GM19468 (cell line): ENCODE data around the gene ABCA4.

ENCODE experiments used
- ATAC-seq: cut with Tn5 transposase; IDR thresholded peaks from one replicate; pipeline ENCODE4 v1.9.1; 2021; ENCODE audit warnings: mild to moderate bottlenecking, moderate library complexity, moderate number of reproducible peaks; ENCODE audit not compliant: unreplicated experiment; ENCODE audit errors: extremely low read depth

Gene ABCA4

DNA sequence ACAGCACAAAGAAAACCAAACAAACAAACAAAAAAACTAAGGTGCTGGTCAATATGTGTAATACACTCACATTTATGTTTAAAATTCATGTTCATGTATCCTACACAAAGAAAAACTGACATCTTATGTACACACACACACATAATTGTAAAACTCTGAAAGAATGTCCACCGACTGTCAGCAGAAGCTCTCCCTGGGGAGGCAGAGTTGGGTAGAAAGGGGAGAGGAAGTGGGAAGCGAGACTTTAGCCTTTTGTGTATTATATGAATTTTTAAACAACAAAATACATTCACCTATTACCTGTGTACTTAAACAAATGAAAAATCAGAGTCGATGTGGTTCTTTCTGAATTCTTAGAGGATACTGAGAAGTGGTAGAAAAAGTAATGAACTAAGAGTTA lies 88.3 kb downstream of the ABCA4 start:
- no peak for ATAC-seq

DNA sequence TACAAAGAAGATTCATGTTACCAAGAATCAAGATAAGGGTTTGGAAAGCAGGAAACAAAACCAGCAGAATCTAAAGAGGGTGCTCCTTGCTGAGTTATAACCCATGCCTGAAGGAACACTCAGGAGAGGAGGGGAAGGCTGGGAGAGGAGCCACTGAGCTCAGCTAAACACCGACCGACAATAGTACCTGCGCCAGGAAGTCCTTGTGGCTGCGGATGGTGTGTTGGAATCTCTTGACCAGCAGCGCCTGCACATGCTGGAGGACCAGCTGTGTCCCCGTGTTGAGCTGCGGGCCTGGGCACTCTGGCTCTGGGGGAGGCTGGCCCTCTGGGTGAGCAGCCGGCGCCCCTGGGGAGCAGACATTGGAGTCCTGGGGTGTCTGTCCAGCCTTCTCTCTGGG lies 89.4 kb downstream of the ABCA4 start:
- ATAC-seq, result no peak

DNA sequence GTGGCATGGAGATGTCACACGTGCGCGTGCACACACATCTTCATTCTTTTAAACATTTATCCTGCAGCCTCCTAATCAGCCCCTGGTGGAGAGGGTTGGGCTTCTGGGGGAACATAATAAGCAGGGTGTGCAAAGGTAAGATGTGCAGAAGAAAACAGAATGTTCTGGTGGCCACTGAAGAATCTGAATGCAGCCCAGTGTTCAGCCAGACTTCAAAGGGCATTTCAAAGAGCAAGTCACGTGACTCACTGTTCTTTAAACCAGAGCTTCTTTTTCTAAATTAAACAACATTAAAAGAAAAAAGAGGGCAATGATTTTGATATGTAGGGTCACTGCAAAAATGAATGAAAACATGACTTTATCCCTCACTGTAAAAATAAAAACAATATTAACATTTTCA lies 89.8 kb downstream of the ABCA4 start:
- ATAC-seq, result no peak

DNA sequence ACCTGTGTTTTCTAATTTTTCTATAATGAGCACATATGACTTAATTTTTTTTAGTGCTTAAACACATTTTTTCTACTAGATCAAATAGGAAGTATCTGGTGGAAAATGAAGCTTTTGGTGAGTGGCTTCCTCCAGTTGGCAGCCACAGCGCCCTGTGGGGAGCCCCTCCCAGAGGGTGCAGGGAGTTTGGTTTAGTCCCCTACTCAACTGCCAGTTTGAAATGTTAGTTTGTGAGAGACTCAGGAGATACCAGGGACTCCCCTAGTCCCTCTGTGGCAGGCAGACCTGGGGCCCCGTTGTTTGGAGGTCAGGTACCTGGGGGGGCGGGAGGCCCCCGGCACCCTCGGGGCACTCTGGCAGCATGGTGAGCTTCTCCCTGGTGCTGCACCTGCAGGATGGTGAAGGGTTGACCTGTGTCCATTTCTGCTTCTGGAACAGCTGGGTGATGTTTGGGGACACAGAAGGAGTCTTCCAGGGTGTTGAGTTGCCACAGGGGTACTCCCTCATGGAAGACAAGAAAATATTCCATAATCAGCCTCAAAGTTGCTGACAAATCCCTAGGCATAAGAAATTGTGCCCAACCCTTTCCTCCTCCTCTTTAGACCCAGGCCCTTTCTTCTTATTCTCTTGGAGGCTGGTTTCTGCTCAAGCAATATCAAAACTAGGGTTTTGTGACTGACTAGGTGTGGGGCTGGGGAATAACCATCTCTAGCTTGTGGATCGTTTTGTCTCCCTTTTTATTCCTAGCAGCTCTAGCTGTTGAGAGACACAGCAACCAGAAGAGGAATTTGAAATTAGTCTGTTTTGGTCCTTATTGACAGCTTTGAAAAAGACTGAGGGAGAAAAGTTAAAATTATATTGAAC lies 91.6 kb downstream of the ABCA4 start:
- no peak for ATAC-seq

DNA sequence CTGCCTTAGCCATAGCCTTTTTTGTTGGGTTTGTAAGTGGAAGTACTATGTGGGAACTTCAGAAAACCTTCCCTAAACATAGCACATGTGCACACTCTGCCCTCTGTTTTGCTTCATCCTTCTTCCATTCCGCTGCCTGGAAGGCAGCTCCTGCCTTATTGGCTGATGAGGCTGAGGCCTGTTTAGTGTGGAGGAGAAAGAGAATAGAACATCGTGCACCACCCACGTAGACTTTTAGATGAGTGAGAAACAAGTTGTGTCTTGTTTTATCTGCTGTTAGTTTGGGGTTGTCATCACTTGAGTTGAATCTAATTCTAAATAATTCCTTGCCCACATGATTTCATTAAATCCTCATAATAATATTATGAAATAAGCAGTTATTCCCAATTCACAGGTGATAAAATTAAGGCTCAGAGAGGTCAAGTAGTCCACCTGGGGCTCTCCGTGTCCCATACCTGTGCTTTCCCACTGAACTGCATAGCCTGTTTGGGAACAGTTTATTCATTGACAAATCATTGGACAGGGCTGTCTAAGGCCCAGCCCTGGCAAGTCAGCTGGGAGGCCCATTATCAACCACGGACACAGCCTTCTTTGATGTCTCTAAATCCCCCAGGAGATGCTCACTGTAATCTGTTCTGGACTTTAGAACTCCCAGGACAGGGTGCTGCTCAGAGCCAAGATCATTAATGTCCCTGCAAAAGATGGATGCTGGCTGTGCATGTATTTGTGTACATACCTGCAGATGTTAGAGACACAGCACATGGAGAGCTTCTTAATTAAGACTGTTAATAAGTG lies 93.0 kb downstream of the ABCA4 start:
- no peak for ATAC-seq

DNA sequence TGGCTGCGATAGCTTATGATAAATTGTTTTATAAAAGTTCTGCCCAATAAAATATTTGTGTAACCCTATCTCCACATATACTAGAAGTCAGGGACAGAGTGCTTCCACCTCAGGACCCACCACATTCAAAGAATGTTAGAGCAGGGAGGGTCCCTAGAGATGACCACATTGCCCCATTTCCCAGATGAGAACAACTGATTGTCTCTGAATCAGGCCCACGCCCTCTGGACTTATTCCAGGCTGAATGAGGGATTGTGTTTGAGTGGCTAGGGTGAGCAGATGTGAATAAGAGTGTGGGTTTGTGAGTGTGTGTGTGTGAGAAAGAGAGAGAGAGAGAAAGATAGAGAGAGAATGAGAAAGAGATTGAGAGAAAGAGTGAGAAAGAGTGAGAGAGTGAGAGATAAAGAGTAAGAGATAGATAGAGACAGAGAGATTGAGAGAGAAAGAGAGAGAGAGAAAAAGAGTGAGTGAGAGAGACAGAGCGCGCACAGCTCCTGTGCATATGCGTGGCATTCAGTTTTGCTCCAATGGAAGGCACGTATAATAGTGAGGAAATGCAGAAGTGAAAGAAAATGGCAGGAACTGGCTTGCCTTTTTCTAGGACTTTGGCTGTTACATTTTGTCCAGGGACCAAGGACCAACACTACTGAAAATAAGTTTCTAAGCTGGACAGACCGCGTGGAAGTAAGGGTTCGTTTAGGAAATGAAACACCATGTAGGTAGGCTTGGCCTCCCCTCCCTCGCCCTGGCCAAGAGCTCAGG lies 94.1 kb downstream of the ABCA4 start:
- no peak for ATAC-seq

DNA sequence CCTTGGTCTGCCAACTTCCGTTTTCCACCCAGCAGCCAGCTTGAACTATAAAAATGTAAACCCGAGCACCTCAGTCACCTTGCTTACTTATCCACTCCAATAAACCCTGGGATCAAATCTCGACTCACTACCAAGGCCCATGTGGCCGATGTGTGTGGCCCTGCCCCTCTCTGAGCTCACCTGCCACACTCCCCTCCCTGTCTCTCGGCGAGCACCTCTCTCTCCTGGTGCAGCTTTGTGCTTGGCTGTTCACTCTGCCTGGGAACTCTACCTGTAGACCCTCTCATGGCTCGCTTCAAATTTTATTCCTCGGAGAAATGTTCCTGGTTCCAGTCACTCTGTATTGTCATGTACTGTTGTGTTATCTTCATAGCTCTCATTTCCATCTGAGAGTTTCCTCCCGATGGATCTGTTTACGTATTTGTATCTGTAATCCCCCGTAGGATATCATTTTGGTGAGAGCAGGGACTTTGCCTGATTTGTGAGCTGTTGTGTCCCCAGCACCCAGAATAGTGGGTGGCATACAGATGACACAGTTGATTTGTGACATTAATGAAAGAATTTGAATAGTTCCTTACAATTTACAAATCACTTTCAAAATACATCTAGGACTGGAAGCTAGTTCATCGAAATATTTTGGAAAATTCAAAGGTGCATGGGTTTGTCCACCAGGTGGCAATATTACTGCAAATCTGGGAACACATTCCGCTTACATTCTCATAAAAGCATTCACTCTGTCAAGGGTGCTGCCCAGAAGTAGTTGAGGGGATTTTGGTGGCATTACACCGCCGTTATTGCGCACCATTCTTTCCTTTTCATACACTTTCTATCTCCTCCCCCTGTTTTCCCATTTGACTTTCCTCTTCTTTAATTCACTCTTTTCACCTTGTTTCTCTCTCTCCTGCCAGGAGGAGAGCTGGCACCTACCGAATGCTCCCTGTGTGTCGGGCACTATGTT lies 95.3 kb downstream of the ABCA4 start:
- ATAC-seq, result no peak

DNA sequence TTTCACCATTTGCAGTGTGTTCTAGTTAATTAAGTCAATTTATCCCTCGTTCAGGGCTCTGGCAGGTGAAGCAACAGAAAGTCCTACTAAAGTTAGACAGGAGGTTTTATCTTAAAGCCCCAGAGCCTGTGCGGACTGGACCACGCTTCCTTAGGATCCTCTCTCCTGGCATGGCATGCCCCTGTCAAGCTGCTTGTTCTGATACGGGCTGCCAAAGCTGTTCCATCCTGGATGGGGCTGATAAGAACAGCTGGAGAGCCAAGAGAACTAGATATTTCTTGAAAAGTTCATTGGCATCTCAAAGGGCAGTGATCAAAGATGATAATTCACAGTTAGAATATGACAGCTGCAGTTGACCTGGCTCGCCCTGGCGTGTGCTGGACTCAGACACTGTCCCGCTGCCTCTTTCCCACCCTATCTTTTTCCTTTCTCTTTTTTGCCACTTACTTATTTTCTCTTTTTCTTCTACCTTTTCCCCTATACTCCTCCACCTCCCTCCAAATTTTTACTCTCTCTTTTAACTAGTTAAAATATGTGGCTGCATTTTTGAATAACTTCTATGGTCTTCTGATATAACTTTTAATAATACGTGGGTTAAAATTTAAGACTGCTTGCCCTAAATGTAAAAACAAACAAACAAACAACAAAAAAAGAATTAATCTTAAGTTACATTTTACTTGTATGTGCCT lies 96.7 kb downstream of the ABCA4 start:
- no peak for ATAC-seq

DNA sequence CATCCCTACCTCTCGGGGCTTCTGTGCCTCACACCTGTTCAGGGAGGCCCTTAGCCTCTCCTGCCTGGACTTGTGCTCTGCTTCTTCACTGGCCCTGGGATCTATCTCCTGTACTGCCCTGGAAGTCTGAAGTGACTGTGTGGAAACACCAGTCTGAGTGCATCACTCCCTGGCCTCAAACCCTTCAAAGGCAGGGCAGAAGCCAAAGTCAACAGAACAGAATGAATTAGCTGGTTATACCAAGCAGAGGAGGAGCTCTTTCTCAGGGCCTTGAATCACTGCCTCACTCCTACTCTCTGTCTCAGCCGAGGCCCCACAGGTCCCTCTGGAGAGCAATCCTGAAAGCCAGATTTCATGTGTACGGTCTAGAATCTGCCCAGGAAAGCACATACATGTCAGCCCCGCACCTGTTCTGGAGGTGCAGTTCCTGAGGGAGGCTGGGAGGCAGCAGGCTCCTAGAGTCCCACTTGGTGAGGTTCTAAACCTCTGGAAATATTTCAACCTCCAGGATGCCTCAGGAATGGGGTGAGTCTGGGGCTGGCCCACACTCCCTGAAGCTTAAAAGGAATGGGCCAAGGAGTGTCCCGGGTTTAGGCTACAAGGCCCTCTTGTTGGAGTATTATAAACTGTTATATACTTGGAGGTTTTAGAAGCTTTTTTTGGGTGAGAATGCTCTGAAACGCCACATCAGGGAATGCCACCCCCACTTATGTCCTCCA lies 98.3 kb downstream of the ABCA4 start:
- no peak for ATAC-seq

DNA sequence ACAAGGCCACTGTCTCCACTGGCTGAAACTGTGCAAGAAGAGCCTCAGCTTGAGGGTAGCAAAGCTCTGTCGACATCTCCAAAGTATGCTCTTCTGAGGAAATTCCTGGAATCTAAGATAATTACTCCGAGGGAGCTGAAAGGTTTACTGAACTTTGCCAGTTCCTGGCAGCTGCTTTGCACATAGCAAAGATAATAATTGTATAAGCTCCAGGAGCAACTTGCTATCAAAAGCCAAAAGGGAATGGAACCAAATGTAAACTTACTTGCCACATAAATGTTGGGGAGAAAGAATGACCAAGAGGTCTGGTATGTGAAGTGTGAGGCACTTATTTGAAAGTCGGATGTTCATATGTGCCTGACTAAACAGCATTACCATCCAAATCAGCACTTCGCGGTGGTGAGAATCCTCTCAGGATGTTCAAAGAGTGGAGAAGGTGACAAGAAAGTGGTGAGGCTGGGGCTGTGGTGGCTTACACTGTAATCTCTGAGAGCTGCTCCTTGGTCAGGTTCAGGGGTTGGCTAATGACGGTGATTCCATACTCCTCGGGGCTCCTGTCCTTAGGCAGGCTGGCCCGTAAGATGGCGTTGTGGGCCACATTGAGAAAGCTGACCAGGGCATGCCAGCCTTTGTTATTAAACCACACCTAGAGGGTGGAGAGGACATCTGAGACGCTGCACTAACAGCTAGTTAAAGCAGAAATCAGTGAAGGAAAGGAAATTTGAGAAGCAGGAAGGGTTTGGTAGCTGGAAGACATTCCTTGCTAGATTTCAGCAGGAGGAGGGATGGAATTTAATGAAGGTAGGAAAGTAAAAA lies 100.0 kb downstream of the ABCA4 start:
- no peak for ATAC-seq

DNA sequence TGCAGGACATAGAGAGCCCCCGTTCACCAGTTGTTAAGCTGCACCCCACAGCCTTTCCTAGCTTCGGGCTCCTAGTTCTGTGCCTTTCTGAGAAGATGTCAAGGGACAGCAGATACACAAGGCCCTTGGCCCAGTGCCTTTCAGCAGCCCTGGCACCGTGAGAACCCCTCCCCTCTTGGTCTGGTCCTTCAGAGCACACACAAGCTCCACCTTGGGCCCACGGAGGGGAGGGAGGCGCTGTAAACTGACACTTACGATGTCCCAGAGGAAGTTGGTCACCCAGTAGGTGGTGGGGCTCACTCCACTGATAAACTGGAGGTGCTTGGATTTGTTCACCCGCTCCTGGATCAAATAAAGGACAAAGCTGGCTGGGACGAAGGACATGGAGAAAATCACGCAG lies 101.6 kb downstream of the ABCA4 start:
- no peak for ATAC-seq

DNA sequence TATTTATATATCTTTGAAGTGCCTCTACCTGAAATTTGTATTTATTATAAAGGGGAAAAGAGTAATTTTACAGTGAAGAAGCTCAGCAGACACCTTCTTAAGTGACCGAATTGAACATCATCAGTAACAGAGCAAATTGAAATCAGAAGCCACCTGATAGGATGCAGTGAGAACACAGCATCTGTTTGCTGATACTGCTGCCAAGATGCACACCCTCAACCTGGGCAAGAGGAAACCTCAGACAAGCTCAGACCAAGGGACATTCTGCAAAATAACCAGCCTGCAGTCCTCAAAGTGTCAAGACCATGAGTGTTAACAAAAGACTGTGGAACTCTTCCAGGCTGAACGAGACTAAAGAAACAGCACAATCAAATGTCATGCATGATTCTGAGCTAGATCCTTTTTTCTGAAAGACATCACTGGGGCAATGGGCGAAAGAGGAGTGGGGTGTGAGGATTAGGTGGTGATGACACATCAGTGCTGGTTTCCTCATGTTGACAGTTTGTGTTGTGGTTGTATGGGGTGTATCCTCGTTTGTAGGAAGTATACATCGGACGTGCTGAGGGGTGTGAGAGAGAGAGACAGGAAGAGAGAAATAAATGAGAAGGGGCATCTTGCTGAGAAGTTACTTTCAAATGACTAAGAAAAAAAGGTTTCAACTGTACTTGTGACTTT lies 103.7 kb downstream of the ABCA4 start:
- no peak for ATAC-seq

DNA sequence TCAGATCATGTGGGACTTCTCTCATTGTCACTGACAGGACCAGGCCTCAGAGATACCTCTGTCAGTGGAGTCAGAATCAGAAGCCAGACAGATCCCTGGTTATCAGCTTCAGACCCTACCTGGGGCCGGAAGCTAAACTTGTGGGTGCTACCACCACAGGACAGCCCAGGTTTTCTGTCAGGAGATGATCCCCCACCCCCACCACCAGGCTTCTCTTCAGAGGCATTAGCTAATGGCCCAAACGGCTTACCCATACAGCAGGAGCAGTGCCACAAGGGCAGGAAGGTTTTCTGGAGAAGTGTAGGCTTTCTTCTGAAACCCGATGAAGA lies 105.5 kb downstream of the ABCA4 start:
- no peak for ATAC-seq

DNA sequence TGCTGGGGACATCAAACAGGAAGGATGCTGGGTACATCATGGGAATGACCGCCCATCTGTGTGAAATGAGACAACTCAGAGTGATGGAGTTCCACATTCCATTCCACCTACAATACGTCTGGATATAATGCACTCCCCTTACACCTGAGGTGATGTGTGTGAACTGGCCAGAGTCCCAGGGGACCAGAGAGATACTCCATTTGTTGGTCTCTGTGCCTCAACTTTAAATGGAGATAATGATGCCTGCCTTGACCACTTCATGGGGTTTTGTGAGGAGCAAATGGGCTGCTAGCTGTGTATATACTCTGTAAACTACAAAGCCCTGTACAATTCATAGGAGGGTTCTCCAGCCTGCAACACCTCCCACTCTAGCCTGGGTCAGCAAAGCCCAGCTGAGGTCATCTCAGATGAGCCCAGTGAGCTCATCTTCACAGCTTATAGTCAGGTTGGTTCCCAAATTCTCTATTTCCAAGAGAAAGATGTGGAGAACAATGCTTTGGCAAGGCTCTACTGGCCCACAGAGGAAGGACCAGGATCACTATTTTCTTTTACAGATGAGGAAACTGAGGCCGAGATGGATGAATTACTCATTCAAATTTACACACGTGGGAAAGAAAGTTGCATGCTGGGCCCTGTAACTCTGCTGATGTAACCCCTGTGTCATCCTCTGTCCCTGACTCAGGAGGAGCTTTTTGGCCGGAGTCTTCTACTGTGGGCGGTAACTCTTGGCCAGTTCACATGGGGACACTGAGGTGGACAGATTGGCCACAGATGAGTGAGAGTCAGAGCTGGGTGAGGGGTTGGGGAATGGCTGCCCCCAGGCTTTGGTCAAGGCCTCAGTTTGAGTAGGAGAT lies 106.1 kb downstream of the ABCA4 start:
- no peak for ATAC-seq

DNA sequence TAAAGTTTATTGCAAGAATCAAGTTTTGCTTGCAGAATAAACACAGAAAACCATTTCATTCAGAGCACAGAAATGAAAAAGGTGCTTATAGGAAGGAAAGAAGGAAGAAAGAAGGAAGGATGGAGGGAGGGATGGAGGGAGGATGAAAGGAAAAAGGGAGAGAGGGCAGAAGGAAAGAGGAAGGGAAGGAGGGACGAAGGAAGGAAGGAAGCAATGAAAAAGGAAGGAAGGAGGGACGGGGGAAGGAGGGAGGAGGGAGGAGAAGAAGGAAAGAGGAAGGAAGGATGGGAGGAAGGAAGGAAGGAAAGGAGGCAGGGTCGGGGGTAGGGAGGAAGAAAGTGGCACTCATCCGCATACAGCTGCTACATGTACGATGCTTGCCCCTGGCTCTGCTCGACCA lies 106.9 kb downstream of the ABCA4 start:
- no peak for ATAC-seq

DNA sequence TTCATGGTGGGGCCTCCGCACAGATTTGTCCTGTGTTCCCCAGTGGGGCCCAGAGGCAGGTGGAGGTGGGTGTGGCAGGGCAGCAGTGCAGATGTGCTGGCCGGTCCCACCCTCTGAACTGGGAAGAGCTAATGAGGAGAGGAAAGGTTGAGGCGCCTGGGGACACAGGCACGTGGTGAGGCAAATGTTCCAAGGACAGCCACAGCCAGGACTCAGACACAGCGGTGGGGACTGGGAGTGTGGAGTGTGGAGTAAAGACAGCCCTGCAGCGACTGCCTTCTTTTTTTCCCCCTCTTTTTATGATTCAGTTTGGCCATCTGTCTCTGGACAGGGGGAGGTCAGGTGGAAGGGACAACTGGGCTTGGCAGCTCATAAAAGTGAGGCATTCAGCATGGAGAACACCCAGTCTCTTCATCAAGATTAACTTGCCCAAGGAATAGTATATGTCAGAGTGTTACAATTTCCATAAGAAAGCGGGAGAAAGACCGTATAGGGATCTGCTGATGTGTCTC lies 107.5 kb downstream of the ABCA4 start:
- no peak for ATAC-seq
